ENCODE measurements around the gene ADARB2. TPM values are rescaled to one million over a fixed set of nuclear protein-coding genes. Genes with fewer than 3 reads are reported as not detected.

ADARB2 gene
- total and polyA plus RNA-seq, 2 experiments from 2014 or later, result 1.6 to 3.1 TPM

DNA sequence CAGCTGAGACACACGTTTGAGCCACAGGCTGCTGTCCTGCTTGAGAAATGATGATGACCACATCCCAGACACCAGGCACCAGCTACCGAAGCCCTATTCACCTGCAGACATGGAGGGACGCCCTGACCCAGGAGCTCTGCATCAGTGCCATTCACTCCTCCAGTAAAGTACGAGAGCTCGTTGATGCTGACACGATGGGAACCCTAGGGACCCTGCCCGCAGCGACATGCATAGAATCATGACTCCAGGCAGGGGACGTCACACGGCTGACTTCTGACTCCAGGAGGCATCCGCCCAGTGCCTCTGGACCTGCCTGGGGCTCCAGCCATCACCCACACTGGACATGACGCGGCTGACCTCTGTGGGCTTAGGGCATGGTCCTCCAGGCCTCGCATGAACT is 129.9 kb downstream of the ADARB2 start:
- TF ChIP-seq, protein P1, sequence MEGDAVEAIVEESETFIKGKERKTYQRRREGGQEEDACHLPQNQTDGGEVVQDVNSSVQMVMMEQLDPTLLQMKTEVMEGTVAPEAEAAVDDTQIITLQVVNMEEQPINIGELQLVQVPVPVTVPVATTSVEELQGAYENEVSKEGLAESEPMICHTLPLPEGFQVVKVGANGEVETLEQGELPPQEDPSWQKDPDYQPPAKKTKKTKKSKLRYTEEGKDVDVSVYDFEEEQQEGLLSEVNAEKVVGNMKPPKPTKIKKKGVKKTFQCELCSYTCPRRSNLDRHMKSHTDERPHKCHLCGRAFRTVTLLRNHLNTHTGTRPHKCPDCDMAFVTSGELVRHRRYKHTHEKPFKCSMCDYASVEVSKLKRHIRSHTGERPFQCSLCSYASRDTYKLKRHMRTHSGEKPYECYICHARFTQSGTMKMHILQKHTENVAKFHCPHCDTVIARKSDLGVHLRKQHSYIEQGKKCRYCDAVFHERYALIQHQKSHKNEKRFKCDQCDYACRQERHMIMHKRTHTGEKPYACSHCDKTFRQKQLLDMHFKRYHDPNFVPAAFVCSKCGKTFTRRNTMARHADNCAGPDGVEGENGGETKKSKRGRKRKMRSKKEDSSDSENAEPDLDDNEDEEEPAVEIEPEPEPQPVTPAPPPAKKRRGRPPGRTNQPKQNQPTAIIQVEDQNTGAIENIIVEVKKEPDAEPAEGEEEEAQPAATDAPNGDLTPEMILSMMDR (IDR thresholded peaks at IDR 0.05; ENCODE audit: low read depth, low read length), result no peak
- H3K36me3 ChIP-seq, result no peaks in the 10 kb centered on the region
- H3K9me3 ChIP-seq (ENCODE audit: low read depth), result no peaks in the 10 kb centered on the region
- H3K27me3 ChIP-seq, result peaks cover 13% of the 10 kb centered on the region
- no peak for DNase-seq (ENCODE audit: low read depth in 1 of 2, low spot score in 1 of 2)
- no peak overlapping the region for H3K27ac ChIP-seq
- H3K4me3 ChIP-seq, result no peak overlapping the region
- H3K4me1 ChIP-seq (ENCODE audit: low read depth), result no peaks in the 10 kb centered on the region

DNA sequence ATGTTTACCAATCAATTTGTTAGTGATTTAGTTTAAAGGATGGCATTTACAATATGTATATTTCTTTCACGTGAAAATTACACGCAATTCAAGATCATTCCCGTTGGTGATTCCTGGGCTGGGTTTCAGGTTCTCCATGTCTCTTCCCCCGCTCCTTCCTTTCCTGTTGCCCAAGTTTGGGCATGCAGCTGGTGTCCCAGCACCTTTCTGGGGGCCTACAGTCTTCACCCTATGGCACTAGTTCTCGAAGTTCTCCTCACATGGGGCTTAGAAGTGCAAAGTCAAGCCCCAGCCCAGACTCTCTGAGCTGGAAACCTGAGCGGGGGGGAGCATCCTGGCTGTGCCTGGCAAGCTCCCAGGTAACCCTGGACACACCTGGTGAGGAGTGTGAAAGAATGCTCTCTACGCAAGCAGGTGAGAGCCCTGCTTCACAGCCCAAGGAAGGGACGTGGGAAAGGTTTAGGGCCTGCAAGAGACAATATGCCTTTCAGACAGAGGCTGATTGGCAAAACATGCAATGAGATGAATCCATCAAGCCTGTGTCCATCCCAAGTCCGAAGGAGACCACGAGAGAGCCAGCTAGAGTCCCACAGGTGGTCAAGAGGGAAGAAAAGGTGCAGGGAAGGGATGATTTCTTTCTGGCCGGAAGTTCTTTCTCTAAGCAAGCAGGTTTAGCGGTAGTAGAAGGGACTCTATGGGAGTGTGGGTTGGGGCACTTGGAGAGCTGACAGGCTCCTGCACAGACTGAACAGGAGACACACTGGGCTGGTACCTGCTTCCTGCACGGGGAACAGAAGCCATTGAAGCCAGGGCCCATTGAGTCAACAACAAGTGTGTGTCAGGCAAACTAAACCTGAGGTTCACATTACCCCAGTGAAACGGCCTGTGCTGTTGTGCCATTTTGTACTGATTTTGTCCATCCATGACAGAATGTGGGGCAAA is 131.1 kb downstream of the ADARB2 start:
- H3K27me3 ChIP-seq, result peaks cover 13% of the 10 kb centered on the region
- H3K36me3 ChIP-seq, result no peaks in the 10 kb centered on the region
- no peaks in the 10 kb centered on the region for H3K9me3 ChIP-seq (ENCODE audit: low read depth)
- H3K4me1 ChIP-seq (ENCODE audit: low read depth), result no peaks in the 10 kb centered on the region
- TF ChIP-seq, protein P1 (IDR thresholded peaks at IDR 0.05; ENCODE audit: low read depth, low read length), result no peak
- no peak for DNase-seq (ENCODE audit: low read depth in 1 of 2, low spot score in 1 of 2)
- no peak overlapping the region for H3K4me3 ChIP-seq
- no peak overlapping the region for H3K27ac ChIP-seq

DNA sequence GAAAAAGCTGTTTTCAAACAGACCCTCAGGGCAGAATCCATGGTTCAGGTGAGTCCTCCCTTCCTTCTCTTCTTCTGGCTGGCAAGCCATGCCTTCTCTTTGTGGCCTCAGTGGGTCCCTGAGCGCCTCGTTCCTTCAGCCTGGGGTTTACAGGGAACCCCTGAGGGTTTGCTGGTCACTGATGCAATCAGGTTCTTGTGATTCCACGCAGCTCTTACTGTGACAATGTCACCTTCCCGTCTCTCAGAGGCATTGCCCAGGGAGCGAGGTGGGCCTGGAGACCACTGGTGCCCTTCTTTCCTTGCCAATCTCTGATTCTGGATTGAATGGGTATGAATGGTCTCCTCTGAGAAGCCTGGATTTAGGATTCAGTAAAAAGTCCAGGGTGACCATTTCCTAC is 132.2 kb downstream of the ADARB2 start:
- H3K27me3 ChIP-seq, result peaks cover 13% of the 10 kb centered on the region
- TF ChIP-seq, protein P1 (IDR thresholded peaks at IDR 0.05; ENCODE audit: low read depth, low read length), result no peak
- no peak overlapping the region for H3K4me3 ChIP-seq
- H3K27ac ChIP-seq, result no peak overlapping the region
- no peaks in the 10 kb centered on the region for H3K9me3 ChIP-seq (ENCODE audit: low read depth)
- no peak for DNase-seq (ENCODE audit: low read depth in 1 of 2, low spot score in 1 of 2)
- no peaks in the 10 kb centered on the region for H3K36me3 ChIP-seq
- H3K4me1 ChIP-seq (ENCODE audit: low read depth), result no peaks in the 10 kb centered on the region

GRCh38 chr10:1604246-1604645 is 133.1 kb downstream of the ADARB2 start:
- no peaks in the 10 kb centered on the region for H3K4me1 ChIP-seq (ENCODE audit: low read depth)
- H3K9me3 ChIP-seq (ENCODE audit: low read depth), result no peaks in the 10 kb centered on the region
- H3K27me3 ChIP-seq, result peaks cover 9% of the 10 kb centered on the region
- no peak for DNase-seq (ENCODE audit: low read depth in 1 of 2, low spot score in 1 of 2)
- no peak overlapping the region for H3K4me3 ChIP-seq
- no peaks in the 10 kb centered on the region for H3K36me3 ChIP-seq
- no peak overlapping the region for H3K27ac ChIP-seq
- TF ChIP-seq, protein P1 (IDR thresholded peaks at IDR 0.05; ENCODE audit: low read depth, low read length), result no peak

GRCh38 chr10:1603181-1603580 is 134.1 kb downstream of the ADARB2 start:
- H3K9me3 ChIP-seq (ENCODE audit: low read depth), result no peaks in the 10 kb centered on the region
- H3K4me1 ChIP-seq (ENCODE audit: low read depth), result no peaks in the 10 kb centered on the region
- H3K27ac ChIP-seq, result no peak overlapping the region
- no peak for DNase-seq (ENCODE audit: low read depth in 1 of 2, low spot score in 1 of 2)
- no peak overlapping the region for H3K4me3 ChIP-seq
- peaks cover 4% of the 10 kb centered on the region for H3K27me3 ChIP-seq
- TF ChIP-seq, protein P1 (IDR thresholded peaks at IDR 0.05; ENCODE audit: low read depth, low read length), result no peak
- no peaks in the 10 kb centered on the region for H3K36me3 ChIP-seq
